CD4-positive, alpha-beta T cell treated with Interleukin-1 beta for 1 hour (primary cell): ENCODE measurements around the gene SELENOV.

Source experiments
- DNase-seq, 2 donors: peaks; one replicate each; pipeline ENCODE4 v3.0.0-alpha.2; 2020 to 2022

The SELENOV gene

DNA sequence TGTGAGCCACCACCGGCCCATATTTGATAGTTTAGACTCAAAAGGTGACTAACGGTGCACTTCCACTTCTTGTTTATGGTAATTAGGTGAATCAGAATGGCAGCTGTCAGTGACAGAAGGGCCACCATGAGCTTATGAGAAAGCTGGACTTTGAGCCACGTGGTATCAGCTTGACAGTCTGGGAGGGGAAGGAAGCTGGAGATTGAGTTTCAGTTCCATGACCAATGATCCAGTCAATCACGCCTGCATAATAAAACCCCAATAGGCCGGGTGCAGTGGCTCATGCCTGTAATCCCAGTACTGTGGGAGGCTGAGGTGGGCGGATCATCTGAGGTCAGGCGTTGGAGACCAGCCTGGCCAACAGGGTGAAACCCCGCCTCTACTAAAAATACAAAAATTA lies 9.6 kb downstream of the SELENOV start:
- peak in 1 of 2 donors; percentile 21 for DNase-seq

- no peak for DNase-seq
Observed at GRCh38 chr19:39525205-39525604, 10.3 kb downstream of the SELENOV start.

GRCh38 chr19:39531834-39532232 lies 16.9 kb downstream of the SELENOV start:
- DNase-seq, result no peak

- peak; percentile 95 for DNase-seq
Observed at GRCh38 chr19:39532233-39533002, 17.5 kb downstream of the SELENOV start, which contains the start of gene EID2B. TSS of gene EID2B (minus strand) at chr19:39532852. CDS start at chr19:39532802, 50 bp downstream.

- no peak for DNase-seq
Observed at GRCh38 chr19:39533003-39533512, 18.1 kb downstream of the SELENOV start.

DNA sequence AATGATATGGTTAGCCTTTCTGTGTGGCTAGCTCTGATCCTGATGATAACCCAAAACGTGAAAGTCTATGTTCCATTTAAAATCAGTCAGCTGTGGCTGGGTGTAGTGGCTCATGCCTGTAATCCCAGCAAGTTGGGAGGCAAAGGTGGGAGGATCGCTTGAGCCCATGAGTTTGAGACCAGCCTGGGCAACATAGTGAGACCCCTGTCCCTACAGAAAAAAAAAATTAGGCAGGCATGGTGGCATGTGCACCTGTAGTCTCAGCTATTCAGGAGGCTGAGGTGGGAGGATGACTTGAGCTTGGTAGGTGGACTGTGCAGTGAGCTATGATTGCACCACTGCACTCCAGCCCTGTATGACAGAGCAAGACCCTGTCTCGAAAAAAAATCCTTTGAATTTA lies 18.9 kb downstream of the SELENOV start:
- no peak for DNase-seq

GRCh38 chr19:39539165-39539517 lies 24.2 kb downstream of the SELENOV start:
- DNase-seq, result no peak

DNA sequence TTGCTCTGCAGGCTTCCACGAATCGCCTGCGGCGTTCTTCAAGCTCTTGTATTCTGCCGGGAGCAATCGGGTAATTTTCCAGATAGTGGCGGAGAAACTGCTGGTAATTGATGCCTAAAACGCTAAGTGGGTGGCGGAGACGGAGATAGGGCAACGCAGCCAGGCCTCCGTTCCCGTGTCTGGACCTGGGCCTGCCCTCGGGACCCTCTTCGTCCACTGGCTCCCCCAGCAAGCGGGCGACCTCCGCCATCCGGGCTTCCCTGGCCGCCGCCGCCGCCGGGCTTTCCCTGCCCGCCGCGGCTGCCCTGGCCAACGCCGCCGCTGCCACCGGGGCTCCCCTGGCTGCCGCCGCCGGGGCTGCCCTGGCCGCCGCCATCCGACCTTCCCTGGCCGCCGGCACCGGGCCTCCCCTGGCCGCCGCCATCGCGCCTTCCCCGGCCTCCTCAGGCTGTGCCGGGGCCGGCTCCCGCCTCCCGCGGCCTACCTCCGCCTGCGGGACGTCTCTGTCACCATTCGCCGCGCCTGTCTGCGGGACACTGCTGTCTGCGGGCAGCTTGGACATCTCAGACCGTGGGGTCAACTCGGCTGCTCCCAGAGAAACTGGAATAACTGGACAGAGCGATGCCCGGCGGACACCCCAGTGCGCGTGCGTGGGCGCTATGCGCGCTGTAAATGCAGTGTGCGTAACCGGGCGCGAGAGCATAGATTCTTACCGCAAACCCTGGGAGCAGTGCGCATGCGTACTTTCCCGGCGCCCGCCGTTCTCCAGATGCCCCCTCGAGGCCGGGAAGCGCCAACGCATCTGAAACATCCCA lies 24.8 kb downstream of the SELENOV start, which contains the start of gene EID2:
TSS of gene EID2 (minus strand) at position 644 of the 815 bp plus-strand sequence. CDS start at position 562, 82 bp downstream.
- peak; percentile 94 for DNase-seq

GRCh38 chr19:39540333-39540673 lies 25.4 kb downstream of the SELENOV start:
- DNase-seq, result no peak

DNA sequence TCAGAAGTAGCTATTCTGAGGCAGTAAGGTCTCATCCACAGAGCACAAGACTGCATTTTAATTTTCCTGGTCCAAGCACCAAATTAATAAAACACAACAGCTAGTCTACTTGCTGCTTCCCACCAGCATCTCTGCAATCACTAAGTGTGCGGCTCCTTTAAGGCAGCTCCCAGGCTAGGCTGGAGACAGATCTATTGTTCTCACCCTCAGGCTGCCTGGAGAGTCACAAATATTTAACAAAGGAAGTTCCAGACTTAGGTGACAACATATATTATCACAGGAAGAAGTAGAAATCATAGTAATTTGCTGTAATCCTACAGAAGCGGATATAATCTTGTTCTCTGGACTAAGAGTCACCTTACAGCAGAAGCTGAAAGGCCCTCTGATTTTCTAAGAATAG lies 27.3 kb downstream of the SELENOV start:
- DNase-seq, result no peak

- no peak for DNase-seq
Observed at GRCh38 chr19:39543477-39543857, 28.5 kb downstream of the SELENOV start.

GRCh38 chr19:39544226-39544903 lies 29.4 kb downstream of the SELENOV start:
- DNase-seq, result no peak

GRCh38 chr19:39544911-39545310 lies 30.0 kb downstream of the SELENOV start:
- peak in 1 of 2 donors; percentile 31 for DNase-seq

DNA sequence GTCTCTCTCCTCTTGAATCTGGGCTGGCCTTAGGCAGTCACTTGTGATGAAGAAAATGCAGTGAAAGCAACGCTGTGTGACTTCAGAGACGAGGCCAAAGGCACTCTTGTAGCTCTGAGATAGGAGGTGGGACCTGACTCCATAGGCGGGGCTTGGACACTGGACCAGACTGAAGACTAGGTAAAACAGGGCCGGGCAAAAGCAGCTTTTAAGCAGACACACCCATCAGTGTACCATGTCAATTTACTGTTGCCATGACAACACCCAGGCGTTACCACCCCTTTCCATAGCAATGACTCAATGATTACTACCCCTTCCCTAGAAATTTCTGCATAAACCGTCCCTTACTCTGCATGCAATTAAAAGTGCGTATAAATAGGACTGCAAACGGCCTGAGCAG lies 31.7 kb downstream of the SELENOV start:
- no peak for DNase-seq

GRCh38 chr19:39550197-39550596 lies 35.3 kb downstream of the SELENOV start:
- no peak for DNase-seq

GRCh38 chr19:39553082-39553652 lies 38.2 kb downstream of the SELENOV start:
- DNase-seq, result no peak

GRCh38 chr19:39554701-39555311 lies 39.9 kb downstream of the SELENOV start:
- no peak for DNase-seq

DNA sequence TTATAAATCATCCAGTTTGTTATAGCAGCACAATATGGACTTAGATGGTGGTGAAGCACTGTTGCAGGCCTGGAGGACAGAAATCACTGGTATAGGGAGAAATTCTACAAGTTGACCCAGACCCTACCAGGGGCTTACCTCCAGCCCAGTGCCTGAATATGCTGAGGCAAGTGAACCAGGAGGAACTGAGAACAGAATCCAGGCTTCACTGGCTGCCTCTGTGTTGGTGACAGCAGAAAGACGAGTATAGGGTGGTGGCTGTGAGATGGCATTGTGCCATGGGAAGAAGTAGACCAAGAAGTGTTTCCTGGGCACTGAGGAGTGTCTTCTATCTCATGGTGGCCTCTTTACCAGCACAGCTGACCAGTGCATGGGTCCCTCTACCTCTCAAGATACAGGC lies 40.9 kb downstream of the SELENOV start:
- no peak for DNase-seq

DNA sequence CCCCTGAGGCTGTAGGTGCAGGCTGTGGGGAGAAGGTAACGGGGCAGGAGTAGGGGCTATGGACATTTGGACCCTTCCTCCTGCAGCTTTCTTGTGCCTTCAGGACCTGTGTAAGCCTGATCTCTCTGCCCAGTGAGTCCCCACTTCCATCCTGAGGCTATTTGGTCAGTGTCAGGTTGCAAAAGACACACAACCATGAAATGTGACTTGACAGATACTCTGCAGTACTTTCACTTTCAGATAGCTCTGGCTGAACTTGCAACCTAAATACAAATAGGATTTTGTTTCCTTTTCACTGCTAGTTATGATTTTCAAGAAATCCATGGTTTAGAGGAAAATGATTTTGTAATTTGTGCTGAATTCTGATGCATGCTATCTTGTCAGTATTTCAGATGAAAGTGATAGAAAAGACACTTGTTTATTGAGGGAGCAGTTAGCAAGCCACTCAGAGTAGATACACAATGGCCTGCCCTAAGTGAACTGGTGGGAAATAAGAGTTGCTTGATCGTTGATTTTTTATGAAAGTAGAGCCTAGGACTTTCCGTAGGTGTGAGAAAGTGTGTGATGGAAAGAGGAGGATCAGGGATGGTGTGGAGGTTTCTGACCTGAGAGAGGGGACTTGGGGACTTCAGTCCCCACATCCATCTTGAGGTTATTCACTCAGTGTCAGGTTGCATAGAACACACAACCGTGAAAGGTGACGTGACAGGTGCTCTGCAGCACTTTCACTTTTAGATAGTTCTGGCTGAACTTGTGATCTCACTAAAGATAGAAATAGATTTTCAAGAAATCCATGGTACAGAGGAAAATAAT lies 43.1 kb downstream of the SELENOV start:
- peak in 1 of 2 donors; percentile 37 for DNase-seq

DNA sequence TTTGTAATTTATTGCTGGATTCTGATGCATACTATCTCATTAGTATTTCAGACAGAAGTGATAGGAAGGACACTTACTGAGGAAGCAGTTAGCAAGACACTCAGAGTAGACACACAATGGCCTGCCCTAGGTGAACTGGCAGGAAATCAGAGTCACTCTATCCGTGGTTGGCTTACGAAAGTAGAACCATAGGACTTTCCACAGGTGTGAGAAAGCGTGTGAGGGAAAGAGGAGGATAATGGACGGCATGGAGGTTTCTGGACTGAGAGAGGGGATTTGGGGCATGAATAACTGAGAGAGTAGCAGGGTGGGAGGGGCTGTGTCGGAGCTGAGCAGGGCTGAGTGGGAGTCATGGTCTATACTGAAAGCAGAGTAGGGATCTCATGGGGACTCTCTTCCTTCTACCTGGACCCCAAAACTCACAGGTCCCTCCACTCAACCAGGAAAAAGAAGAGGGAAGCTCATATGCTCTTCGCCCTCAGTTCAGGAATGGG lies 43.7 kb downstream of the SELENOV start:
- peak in 1 of 2 donors; percentile 42 for DNase-seq

DNA sequence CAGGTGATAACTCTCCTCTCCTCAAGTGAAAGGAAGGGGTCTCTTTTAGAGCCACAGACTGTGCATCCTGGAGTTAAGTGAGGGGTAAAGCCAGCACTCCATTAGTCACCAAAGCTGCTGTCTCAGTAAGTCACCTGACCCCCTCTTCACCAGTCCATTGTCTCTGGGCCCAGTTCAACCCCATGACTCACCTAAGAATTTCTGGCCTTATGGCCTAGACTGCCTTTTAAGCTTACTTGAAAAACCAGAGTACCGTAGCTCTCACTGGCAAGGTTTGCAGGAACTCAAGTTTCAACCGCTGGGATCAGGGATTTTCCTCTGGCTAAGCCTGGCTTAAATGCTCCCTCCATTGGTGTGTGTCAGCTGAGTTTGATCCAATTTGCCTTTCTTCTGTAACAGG lies 48.5 kb downstream of the SELENOV start:
- DNase-seq, result no peak
